NCI-H2227 treated with DMSO at 0.1 percent for 48 hours (cell line): ENCODE measurements around the gene KLHL17.
A peak's percentile ranks its signal among the peaks of the same experiment; 100 is the strongest.

ENCODE experiments used
- DNase-seq: peaks from one replicate; lab custom pipeline; 2025; lab: John Stamatoyannopoulos, UW

KLHL17 gene

DNA sequence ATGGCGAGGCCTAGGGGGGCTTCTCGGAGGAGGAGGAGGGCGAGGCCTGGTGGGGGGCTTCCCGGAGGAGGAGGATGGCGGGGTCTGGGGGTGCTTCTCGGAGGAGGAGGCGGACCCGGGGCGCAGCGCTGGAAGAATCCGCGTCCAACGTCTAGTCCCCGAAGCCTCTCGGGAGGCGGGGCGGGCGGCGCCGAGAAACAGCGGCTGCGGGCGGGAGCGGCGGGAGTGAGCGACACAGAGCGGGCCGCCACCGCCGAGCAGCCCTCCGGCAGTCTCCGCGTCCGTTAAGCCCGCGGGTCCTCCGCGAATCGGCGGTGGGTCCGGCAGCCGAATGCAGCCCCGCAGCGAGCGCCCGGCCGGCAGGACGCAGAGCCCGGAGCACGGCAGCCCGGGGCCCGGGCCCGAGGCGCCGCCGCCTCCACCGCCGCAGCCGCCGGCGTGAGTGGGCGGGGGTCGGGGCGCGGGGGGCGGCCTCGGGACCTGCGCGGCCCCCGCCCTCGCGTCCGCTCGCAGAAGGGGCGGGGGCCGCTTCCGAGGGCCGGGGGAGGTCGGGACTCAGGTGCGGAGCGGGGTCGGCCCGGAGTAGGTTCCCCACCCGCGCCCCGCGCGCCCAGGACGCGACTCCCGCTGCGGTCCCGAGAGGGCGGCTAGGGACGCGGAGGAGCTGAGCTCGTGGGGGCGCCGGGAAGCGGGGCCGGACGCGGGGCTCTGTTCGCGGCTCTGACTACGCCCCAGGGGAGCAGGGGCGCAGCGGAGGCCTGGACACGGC is at the start of gene KLHL17:
Gene KLHL17 (plus strand): TSS at position 222 of the 769 bp plus-strand sequence. CDS start 110 bp downstream, at position 332.
- no peak for DNase-seq

DNA sequence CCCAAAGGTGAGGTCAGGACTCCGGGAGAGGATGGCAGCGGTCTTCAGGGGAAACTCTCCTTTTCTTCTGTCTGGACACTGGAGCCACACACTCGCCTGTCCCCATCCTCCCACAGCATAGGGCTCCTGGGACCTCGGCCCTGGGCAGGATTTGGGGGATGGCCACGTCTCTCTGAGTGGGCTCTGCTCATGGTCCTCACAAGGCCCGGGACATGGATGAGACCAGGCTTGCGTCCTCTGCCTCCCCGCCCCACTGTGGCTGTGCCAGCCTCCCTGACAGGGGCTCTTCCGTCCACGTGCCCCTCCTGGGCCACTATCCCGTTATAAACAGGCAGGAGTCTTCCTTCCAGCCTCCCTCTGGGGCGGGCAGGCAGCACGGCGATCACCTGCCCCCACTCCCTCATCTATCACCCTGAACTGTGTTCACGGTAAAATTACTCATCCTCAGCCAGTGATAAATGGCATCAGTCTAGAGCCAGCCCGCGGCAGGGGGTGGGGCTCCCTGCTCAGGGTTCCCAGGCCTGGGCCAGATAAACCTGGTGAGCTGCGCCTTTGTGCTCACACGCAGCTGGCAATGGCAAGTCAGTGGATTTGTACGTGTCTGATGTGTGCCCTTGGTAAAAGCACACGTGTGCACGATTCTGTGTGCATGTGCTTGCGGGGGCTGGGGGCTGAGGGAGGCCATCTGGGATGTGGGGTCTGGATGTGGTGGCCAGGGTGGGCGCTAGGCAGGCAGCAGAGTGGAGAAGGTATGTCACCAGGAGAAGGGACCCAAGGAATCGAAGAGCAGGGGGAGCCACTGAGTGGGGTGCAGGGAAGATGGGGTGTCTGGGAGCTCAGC is 49.3 kb upstream of the KLHL17 start:
- DNase-seq: peak; percentile 29

DNA sequence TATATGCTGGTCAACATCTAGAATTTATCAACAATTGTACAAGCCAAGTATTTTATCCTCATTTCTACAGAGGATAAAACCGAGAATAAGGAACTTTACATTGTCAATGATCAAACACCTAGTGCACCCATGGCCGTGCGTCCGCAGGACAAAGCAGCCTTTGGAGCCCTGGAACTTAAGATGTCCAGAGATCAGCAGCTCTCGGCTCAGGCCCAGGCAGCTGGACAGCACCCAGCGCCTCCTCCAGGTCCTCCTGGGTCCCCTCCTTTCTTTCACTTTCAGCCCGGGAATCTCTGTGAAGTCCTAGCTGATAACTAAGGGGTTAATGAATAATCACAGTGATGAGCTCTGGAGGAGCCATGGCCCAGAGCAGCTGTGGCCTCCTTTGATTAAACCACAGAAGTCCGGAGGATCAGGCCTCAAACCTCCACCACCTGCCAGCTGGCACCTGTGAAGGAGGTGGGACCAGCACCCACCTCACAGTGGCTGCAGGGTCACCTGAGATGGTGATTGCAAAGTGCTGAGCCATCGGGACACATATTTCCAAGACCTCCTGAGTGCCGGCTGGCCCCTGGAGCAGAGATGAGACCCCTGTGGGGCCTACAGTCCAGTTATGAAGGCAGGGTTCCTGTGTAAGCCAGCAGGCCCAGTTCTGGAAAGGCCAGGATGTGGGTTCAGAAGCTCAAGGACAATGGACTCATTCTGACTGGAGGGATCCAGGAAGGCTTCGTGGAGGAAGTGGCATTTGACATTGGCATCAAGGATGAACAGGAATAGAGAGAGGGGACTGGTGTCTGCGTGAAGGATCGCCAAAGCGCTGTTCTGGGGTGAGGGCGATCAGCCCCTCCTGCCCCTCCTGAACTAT is 48.3 kb upstream of the KLHL17 start:
- no peak for DNase-seq

DNA sequence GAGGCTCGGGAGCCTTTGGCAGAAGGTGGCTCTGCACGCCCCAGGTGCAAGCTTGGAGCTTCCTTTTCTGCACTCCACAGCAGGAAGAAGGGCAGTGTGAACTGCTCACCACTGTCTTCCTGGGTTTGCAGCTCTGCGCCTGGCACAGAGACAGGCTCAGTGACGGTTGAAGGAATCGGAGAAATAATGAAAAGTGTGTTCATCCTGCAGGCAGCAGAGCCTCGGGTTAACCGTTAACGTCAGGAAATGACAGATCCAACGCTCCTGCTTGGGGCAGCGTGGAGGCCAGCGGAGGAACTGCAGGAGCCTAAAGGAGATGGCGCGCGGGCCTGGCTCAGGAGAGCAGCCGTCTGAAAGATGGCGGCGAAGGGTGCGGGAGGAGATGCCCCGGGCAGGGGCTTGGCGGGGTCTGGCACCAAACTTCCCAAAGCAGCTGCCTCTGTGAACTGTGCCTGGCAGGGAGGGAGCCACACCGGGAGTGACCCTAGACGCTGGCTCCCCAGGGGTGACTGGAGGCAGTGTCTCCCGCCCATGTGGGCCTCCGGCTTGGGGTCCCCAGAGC is 47.6 kb upstream of the KLHL17 start:
- DNase-seq: no peak

DNA sequence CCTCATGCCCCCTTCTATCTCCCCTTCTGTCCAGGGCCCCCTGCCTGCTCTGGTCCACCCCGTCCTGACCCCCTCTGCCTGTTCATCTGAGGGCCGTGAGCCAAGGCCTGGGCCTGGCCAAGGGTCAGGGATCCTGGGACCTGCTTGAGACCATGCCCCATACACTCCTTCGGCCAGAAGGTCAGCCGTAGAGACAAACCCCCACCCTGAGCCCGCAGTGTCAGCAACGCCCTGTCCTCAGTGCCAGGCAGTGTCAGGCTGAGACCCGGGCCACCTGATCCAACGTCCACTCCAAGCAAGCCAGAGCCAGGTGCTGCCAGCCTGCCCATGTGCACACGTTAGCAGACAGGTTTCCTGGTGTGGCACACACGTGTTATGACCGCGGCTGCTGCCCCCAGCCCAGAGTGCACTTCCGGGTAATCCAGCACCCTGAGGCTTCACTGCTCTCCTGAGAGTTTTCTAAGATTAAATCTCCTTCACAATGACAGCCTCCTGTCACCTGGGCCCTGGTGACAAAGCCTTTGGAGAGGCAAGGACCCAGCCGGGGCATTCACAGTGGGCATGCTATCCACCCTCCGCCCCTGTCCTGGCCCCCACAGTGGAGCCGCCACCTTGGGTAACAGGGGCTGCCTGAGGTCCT is 46.8 kb upstream of the KLHL17 start:
- no peak for DNase-seq

DNA sequence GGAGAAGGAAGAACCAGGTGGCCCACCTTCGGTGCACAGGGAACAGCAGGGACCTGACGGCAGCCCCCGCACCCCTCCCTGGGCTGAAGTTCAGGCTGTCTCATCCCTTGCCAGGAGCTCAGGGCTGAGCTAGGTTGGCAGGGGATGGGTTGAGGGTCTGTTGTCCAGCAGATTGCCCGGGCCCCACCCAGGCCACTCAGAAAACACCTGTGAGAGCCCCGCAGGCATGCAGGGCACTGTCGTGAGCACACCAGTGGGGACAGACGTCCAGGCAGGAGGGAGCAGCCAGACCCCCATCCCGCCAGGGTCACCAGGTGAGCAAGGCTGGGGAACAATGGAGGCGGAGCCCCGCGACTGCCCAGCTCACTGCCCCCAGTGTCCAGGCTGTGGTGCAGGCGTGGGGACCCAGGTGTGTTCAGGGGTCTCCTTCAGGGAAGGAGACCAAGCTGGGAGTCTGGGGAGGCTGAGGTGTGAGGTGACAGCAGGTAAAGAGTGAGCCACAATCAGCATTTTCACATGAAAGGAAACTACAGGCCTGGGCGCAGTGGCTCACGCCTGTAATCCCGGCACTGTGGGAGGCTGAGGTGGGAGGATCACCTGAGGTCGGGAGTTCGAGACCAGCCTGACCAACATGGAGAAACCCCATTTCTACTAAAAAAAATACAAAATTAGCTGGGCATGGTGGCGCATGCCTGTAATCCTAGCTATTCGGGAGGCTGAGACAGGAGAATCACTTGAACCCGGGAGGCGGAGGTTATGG is 46.1 kb upstream of the KLHL17 start:
- DNase-seq: no peak

DNA sequence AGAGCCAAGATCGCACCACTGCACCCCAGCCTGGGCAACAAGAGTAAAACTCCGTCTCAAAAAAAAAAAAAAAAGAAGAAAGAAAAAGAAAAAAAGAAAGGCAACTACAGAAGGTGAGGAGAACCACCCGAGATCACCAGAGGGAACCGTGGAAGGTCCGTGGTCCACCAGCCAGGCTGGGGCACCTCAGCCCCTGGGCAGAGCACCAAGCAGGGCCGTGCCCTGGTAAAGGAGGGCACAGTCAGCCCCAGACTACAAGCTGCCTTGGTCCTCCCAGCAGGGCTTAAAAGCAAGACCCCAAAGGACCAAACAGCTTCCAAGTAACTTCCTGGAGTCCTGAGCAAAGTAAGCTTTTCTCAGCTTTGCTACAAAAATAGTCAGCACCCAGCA is 45.5 kb upstream of the KLHL17 start:
- no peak for DNase-seq

DNA sequence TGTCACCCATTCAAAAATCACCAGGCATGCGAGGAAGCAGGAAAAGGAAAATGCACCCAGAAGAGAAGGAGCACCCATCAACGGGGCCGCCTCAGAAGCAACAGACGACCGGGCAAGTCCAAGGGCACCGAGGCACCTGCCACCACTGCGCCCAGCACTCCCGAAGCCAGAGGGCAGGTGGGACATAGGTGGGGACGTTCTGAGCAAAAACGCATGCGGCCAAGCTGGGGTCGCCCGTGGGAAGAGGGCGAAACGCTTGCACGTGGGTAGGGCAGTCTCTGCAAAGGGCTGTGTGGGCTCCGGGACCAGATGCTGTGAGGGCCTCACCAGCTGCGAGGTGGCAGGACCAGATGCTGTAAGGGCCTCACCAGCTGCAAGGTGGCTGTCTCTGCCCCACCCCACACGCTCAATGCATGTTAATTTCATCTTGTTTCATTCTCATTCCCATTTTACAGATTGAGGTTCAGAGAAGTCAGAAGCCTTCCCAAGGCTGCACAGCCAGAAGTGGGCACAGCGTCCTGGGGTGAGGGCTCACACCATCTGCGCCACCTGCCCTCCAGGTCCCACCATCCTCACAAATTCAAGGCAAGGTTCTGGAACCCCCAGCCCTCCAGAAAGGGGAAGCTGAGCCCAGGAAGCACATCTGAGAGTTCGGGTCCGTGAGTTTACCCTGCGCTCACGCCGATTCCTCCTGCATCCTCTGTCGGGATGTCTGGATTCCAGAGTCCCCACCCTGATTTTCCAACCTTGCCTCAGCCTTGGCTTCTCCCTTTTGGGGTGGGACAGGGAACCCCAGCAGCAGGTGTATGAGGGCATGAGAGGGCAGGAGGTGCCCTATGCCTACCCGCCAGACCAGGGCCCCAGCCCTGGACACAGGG is 44.9 kb upstream of the KLHL17 start:
- DNase-seq: no peak

DNA sequence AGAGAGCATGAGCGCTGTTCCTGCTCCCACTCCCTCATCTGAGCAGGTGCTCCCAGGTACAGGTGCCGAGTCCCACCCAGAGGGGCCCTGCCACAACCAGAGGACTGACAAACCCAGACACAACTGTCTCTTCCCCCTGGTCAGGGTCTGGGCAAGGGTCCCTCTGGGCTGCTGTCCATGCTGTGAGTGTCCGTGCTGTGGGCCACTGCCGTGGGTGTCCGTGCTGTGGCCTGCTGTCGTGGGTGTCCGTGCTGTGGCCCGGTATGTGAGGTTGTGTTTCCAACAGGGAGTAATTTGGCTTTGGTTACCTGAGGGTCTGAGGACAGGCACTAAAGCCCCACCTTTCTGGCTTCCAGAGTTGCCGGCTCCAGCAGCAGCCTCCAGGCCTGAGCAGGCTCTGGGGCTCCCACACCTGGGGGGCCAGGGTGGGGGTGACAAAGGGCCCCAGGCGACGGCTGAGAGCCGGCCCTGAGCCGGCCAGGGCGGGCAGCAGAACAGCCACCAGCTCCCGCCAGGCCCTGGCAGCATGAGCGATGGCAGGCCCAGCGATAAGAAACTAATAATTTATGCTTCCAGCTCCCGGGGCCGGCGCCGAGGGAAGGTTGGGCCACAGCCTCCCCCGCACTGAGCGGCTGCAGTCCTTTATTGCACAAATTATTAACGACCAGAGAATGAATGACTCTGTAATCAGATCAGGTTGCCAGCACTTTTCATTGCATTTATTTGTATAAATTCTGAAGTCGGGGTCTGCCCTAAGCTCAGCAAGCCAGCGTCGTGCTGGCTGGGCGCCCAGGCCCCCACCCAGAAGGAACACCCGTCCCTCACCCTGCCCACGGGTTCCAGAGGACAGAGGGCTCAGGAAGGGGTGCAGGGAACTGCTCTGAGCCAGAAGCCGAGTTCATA is 44.0 kb upstream of the KLHL17 start:
- peak; percentile 39 for DNase-seq

DNA sequence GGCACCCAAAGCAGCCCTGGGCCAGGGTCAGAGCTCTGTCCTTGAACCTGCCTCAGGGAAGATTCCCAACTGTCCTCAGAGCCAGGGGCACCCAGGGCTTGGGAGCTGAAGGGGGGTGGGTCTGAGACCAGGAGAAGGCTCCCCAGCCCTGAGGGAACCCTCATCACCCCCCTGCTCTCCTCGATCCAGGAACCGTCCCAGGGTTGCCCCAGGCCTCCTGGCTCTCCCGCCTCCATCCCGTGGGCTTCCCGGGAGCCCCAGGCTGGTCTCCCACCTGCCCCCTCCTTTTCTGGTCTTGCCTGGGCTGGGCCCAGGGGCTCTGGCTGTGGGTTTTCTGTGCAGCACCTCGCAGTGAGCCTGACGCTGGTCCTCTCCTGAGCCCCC is 43.3 kb upstream of the KLHL17 start:
- no peak for DNase-seq

DNA sequence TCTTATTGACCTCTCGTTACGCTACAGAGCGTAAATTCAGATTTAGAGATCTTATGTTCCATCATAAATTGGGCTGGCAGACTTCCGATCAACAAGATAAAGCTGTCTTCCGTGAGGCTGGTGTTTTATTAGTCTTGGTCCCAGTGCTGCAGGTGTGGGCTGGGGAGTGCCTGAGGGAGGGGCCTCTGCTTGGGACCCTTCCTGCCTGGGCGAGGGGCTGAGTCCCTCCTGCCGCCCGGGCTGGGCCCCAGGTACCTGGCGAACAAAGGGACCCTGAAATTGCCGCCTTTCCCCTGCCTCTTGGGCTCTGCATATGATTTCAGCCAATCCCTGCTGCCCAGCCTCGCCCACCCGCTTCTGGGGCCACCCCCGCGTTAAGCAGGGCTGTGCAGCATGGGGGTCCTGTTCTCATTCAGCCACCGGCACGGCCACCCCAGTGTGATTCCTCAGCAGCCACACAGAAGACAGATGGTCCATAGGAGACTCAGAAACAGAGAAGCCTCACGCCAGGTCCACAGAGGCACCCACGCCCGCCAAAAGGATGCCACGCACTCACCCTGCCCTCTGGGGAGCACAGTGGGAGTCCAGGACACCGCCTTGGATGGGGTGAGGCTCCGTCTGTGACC is 42.8 kb upstream of the KLHL17 start:
- no peak for DNase-seq

DNA sequence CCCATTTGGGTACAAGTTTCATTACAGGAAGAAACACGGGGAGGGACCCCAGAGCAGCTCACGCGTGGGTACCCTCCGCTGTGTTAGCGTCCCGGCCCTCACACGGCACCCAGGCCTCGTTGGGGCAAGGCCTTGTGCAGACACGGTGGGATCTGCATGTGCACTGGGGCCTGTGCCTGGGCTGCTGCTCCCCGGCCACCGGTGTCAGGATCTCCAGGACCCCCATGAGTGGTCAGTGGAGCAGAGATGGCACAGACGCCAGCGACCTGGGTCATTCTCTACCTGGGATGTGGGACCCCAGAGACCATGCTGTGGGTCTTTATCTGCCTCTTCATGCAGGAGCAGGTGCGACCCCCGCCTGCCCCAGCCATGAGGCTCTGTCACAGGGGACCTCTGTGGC is 42.0 kb upstream of the KLHL17 start:
- no peak for DNase-seq

DNA sequence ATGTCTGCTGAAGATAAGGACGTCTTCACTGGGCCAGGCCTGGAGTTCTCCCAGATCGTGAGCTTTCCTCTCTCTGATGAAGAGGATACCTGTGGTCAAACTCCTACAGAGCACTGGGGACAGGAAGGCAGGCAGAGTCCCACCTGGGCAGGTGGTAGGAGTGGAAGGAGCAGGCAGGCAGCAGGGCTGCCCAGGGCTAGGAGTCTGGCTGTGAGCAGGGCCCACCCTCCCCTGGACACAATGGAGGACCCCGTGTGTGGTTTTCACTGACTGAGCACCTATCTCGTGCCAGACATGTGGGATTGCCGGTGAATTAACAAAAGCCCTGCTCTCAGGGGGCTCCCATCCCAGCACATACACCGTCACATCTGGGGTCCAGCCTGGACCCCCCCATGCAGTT is 41.5 kb upstream of the KLHL17 start:
- DNase-seq: no peak

DNA sequence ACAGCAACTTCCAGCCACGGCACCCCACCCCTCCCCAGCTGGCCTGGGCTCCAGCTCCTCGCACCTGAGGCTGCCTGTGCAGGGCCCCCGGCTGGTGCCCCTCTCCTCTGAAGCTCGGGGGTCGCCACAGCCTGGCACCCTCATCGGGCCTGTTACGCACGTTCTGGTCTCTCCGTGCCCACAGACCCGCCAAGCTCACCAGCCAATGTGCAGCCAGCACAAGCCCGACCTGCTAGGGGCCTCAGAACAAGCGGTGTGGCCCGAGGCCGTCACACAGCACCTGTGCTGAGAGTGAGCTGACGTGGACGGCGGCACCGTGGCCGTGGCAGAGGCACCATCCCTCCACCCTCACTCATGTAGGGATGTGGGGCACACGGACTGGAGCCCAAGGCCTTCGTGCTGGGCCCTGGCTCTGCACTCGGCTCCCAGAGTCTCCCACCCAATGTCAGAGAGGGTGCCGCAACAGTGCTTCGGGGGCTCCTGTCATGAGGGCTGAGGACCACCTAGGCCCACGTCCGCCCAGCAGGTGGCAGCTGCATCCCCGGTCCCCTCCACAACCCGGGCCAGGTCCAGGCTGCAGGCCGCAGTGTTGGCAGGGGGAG is 41.0 kb upstream of the KLHL17 start:
- DNase-seq: no peak

DNA sequence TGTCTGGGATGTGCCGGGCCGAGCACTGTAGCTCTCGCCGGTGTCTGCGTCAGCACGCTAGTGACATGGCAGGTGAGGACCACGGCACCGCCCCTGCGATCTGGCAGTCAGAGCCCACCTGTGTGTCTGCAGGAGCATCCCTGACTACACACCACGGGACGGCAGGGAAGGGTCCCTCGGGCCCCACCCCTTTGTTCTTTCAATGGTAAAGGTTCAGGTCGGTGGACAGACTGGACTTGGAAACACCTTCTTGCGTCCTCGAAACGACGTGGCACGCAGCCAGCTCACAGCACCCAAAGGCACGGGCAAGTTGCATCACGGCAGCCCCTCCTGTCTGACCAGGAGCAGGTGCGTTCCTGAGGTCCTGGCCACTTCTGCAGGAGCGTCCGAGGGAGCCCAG is 40.4 kb upstream of the KLHL17 start:
- no peak for DNase-seq

DNA sequence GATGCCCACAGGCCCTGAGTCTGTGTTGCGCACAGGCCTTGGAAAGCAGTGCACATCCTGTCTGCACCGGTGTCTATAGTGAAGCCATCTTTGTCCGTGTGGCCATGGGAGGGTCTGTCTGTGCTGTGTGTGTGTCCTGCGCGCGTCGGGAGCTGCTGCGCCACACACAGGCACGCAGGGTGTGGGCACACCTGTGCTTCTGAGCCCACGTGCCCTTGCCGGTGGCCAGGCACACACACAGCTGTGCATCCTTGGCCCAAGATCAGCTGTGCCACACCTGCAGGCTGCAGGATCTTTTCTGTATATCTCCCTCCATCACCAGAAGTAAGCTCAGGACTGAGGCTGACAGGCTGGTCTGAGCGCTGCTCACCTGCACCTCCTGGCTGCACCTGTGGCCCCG is 39.9 kb upstream of the KLHL17 start:
- DNase-seq: no peak

DNA sequence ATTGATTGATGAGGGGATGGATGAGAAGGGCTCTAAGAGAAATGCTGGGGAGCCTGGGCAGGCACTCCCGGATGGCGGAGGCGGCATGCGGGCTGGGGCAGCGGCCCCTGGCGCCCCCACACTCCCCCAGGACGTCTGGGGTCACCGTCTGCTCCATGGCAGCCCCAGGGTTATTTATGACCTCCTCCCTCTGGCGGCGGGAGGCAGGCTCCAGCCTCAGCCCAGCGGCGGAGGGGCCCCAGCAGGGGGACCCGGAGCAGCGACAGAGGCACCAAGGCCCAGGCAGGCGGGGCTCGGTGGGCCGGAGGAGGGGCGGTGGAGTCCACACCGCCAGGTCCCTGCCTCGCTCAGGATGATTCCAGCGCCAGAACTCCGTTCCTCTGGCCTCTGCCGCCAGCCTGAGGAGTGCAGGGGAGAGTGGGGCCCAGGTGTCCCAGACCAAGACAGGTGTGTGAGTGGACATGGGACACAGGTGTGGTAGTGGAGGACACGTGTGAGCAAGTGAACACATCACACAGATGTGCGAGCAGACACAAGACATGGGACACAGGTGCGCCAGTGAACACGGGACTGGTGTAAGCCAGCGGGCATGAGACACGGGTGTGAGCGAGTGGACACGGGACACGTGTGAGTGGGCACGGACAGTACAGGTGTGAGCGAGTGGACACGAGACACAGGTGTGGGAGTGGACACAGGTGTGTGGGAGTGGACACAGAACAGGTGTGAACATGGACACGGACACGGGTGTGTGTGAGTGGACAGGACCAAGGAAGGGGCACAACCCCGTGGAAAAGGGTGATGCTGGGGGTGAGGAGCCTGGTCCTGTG is 39.2 kb upstream of the KLHL17 start:
- peak; percentile 74 for DNase-seq
